ENCODE measurements around the gene GSTM2. TPM values are rescaled to one million over a fixed set of nuclear protein-coding genes. Genes with fewer than 3 reads are reported as not detected.

Gene GSTM2
- total and polyA plus RNA-seq, 2 donors (not counting 3 experiments of a cell fraction or from before 2014, with no cell fraction given): 21.5 to 23.6 TPM

- Histone ChIP-seq H3K9me1 (replicated peaks; ENCODE audit: control insufficient read depth, extremely low read depth, insufficient read depth, low read length) (no peaks in the 10 kb centered on the region), H3K4me3 (replicated peaks in 1 of 3; ENCODE audit: insufficient read depth in 1 of 3, low read depth in 1 of 3, low read length in 3 of 3) (no peak overlapping the region), H4K20me1 (replicated peaks; ENCODE audit: control insufficient read depth, extremely low read depth, insufficient read depth, low read length) (no peaks in the 10 kb centered on the region), H3K27ac (ENCODE audit: insufficient read depth, low read depth, low read length) (no peak overlapping the region), H3K36me3 (ENCODE audit: control insufficient read depth in 2 of 2, extremely low read depth in 1 of 2, insufficient read depth in 2 of 2, low read length in 2 of 2) (peaks cover 9 to 47% of the 10 kb centered on the region in 2 experiments), H3K4me1 (ENCODE audit: control insufficient read depth, extremely low read depth, insufficient read depth, low read length) (no peaks in the 10 kb centered on the region), H3K9me3 (replicated peaks; ENCODE audit: control insufficient read depth, insufficient read depth, low read length) (no peaks in the 10 kb centered on the region), H3K27me3 (ENCODE audit: control insufficient read depth in 2 of 2, insufficient read depth in 2 of 2, low read length in 2 of 2) (no peaks in the 10 kb centered on the region), H3K4me2 (ENCODE audit: insufficient read depth, low read length) (no peak overlapping the region), H2AFZ (ENCODE audit: low read depth, low read length) (no peak overlapping the region), H3K9ac (replicated peaks; ENCODE audit: extremely low read depth, insufficient read depth, low read length) (no peak overlapping the region), H3K79me2 (ENCODE audit: control insufficient read depth, insufficient read depth, low read length) (peaks cover 15% of the 10 kb centered on the region)
- intact Hi-C loops (cut with micrococcal nuclease) (no loop called here), dilution Hi-C loops (cut with MboI; ENCODE audit: extremely low pct_ligation_motif_present, low sequenced_read_pairs) (no loop called here)
- CTCF ChIA-PET: interaction anchor here (1.1 to 15.2 kb wide), 7 partner anchors 9 to 84 kb away, joined by 3 to 565 read pairs (median 28); partner anchors contain the start of genes AMPD2, GNAI3 and GNAT2
- DNase-seq (ENCODE audit: low read depth, low spot score): no peak
- TF ChIP-seq EZH2 (IDR thresholded peaks at IDR 0.05; ENCODE audit: borderline replicate concordance, low read depth, low read length, severe bottlenecking) (no peak), MAX (IDR thresholded peaks at IDR 0.05; ENCODE audit: insufficient read depth, insufficient read length) (no peak), POLR2AphosphoS5 (IDR thresholded peaks at IDR 0.05; ENCODE audit: insufficient read depth, low read depth, low read length) (no peak), POLR2A (IDR thresholded peaks at IDR 0.05; ENCODE audit: low read depth, low read length) (no peak), CTCF (IDR thresholded peaks at IDR 0.05; ENCODE audit: extremely low read depth in 1 of 2, insufficient read depth in 1 of 2, low read depth in 1 of 2, low read length in 2 of 2) (no peak)
- no peak for FAIRE-seq
- POLR2A ChIA-PET: interaction anchor here (1.0 to 2.2 kb wide), 2 partner anchors 80 to 356 kb away, joined by 3 to 11 read pairs; partner anchors contain the start of genes AHCYL1 and GNAI3
- no TSS peak for BruUV-seq (replicated peaks)
Observed at GRCh38 chr1:109628540-109629321, 39.1 kb upstream of the GSTM2 start.
